Left ventricle myocardium inferior (tissue), 1 donor: Measurements from ENCODE around the gene OR6S1. TPM values are rescaled to one million over a fixed set of nuclear protein-coding genes. Genes with fewer than 3 reads are reported as not detected.

Source experiments
- DNase-seq: peaks from one replicate; pipeline ENCODE4 v3.0.0-alpha.2; 2020
- H3K27ac ChIP-seq: fragments of 200-600 bp; replicated peaks from 2 replicates; pipeline ENCODE4 v1.8.0; 2021
- H3K27me3 ChIP-seq: fragments of 200-600 bp; 2 replicates; pipeline ENCODE4 v1.8.0; 2021; ENCODE audit warnings: low read depth
- H3K36me3 ChIP-seq: fragments of 200-600 bp; 2 replicates; pipeline ENCODE4 v1.8.0; 2021
- H3K4me1 ChIP-seq: fragments of 200-600 bp; 2 replicates; pipeline ENCODE4 v1.8.0; 2021
- H3K4me3 ChIP-seq: fragments of 200-600 bp; 2 replicates; pipeline ENCODE4 v1.8.0; 2021; ENCODE audit warnings: mild to moderate bottlenecking, moderate library complexity
- H3K9me3 ChIP-seq: fragments of 200-600 bp; replicated peaks from 2 replicates; pipeline ENCODE4 v1.8.0; 2021
- CTCF ChIP-seq: fragments of 200-600 bp; IDR thresholded peaks from 2 replicates; pipeline ENCODE4 v1.8.0; 2021; ENCODE audit warnings: antibody characterized with exemption, mild to moderate bottlenecking, borderline replicate concordance
- intact Hi-C: fragments of 100-400 bp; cut with micrococcal nuclease; formaldehyde crosslinking; loops from one replicate; pipeline ENCODE4 v1.11.0; 2022
- total RNA-seq: library from RNA; stranded (reverse); fragmentation: NEBNext Ultra II Directional; extraction: Animal tissue kit (Norgen Biotek cat#: 25700); gene quantifications from one replicate; pipeline ENCODE4 v1.2.1, GENCODE V29; 2021
- donor health status: DM: no; HTN: yes; CAD: no; lungs with severe emphysema.

OR6S1 gene
- total RNA-seq, 1 donor from 2014 or later, result not detected

DNA sequence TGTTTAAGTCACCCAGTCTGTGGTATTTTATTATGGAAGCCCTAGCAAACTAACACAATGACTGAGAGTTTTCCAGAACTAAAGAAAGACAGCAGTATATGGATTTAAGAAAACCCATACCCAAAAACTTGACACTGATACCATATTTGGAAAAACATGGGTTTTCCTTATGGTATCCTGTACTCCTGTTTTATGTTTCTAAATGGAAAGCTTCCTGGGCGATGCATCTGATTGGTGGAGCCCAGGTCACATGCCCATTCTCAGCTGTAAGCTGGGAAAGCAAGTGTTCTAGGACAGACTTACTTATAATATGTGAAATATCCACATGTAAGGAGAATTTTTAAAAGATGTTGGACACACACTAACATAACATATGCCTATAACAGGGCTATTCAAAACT is 38.4 kb upstream of the OR6S1 start:
- Histone ChIP-seq H3K36me3 (no peaks in the 10 kb centered on the region), H3K27ac (no peak overlapping the region), H3K27me3 (peaks cover 12% of the 10 kb centered on the region), H3K9me3 (no peaks in the 10 kb centered on the region), H3K4me3 (no peak overlapping the region), H3K4me1 (peaks cover 41% of the 10 kb centered on the region)
- intact Hi-C loops, result loop anchor here (5.0 kb wide), 2 partner anchors 68 to 348 kb away; partner anchors contain the start of gene CCNB1IP1
- no peak for DNase-seq
- no peak for TF ChIP-seq CTCF

GRCh38 chr14:20676072-20676471 is 34.6 kb upstream of the OR6S1 start:
- Histone ChIP-seq H3K4me1 (peaks cover 9% of the 10 kb centered on the region), H3K9me3 (no peaks in the 10 kb centered on the region), H3K27ac (no peak overlapping the region), H3K27me3 (peaks cover 33% of the 10 kb centered on the region), H3K36me3 (no peaks in the 10 kb centered on the region), H3K4me3 (no peak overlapping the region)
- no peak for DNase-seq
- TF ChIP-seq CTCF, result no peak
- intact Hi-C loops, result no loop called here

- Histone ChIP-seq H3K4me1 (peaks cover 5% of the 10 kb centered on the region), H3K27ac (no peak overlapping the region), H3K9me3 (no peaks in the 10 kb centered on the region), H3K4me3 (no peak overlapping the region), H3K36me3 (no peaks in the 10 kb centered on the region), H3K27me3 (peaks cover 33% of the 10 kb centered on the region)
- DNase-seq, result no peak
- intact Hi-C loops, result no loop called here
- TF ChIP-seq CTCF, result no peak
Measured at GRCh38 chr14:20675669-20676068, 34.2 kb upstream of the OR6S1 start.

DNA sequence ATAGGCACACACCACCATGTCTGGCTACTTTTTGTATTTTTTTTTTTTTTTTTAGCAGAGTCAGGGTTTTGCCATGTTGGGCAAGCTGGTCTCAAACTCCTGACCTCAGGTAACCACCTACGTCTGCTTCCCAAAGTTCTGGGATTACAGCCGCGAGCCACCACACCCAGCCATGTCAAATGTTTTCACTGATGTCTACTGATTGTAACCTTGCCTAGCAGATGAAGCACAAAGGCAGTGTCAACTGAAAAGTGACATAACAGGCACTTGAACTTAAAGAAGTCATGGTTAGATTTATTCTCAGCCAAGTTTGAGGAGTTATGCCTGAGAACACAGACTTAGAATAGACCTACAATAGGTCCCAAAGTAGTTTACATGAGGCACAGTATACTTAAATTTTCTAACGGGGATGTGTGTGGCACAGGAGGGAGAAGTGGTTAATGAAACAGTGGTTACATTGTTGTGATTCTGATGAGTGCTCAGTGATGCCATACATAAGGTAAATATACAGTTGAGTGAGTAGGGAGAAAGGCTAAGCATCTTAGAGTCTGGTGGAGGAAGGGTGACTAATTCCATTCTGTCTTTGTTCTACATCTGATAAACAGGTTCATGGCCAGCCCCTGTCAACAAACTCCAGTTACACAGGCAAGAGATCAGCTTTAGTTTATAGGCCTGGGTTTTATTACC is 30.2 kb upstream of the OR6S1 start:
- intact Hi-C loops, result no loop called here
- H3K4me1 ChIP-seq, result no peaks in the 10 kb centered on the region
- peaks cover 59% of the 10 kb centered on the region for H3K27me3 ChIP-seq
- TF ChIP-seq CTCF, result no peak
- H3K27ac ChIP-seq, result no peak overlapping the region
- H3K4me3 ChIP-seq, result no peak overlapping the region
- no peak for DNase-seq
- no peaks in the 10 kb centered on the region for H3K9me3 ChIP-seq
- no peaks in the 10 kb centered on the region for H3K36me3 ChIP-seq

DNA sequence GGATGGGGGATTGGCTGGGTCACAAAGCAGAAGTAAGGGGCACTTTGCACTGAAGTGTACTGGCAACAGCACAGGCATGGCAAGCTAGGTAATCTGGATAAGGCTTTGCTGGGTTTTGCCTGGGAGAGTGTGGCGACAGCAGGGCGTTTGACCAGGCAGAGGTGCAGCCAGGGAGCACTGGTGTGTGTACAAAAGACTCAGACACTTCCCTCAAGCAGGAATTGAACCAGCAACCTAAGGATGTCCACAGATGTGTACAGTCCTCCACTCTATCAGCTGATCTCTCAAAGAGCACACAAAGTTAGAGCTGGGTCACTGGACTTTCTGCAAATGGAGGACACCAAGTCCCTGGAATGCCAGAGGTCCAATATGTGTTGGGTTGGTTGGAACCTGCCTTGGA is 27.5 kb upstream of the OR6S1 start:
- DNase-seq, result no peak
- no peak overlapping the region for H3K4me3 ChIP-seq
- H3K27ac ChIP-seq, result no peak overlapping the region
- no peaks in the 10 kb centered on the region for H3K36me3 ChIP-seq
- TF ChIP-seq CTCF, result no peak
- H3K27me3 ChIP-seq, result peaks cover 67% of the 10 kb centered on the region
- H3K9me3 ChIP-seq, result no peaks in the 10 kb centered on the region
- intact Hi-C loops, result no loop called here
- H3K4me1 ChIP-seq, result no peaks in the 10 kb centered on the region
